ENCODE data around the gene NUBP2. TPM values are rescaled to one million over a fixed set of nuclear protein-coding genes. Genes with fewer than 3 reads are reported as not detected.

The NUBP2 gene
- total and polyA plus RNA-seq, 7 experiments from 2014 or later: 39.3 to 98.9 (median 57.4) TPM

DNA sequence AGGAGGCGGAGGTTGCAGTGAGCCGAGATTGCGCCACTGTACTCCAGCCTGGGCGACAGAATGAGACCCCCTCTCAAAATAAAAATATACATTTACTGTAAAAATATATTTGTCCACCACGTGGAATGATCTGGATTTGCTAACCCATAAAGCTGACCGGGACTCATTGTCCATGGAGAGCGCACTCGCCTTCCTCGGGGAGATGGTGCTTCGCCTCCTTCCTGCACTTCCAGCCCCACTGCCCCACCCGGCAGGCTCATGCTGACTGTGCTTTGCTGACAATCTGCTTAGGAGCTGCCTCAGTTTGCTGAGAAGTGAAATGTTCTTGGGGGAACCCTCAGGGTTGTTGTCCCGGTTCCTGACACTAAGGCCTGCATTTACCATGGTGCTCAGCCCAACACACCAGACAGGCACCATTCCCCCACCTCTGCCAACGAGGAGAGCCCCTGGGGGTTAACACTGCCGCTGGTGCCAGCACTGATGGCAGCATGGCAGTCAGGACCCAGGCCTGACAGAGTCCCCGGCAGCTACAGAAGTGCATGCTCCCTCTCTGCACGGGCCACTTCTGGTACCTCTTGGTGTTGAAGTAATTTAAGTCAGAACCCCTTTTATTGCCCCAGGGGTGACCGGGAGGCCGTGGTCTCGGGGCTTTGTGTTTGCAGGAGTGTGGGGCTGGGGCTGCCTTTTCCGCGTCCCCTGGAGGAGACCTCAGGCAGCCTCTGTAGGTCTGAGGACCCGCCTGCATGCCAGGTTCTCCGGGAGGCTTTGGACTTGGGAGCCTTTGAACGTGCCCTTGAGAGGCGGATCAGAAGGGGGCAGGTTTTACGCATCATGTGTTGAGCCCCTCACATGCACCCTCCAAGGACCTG is 2.5 kb downstream of the NUBP2 start:
- H3K36me3 Mint-ChIP-seq: peaks cover 0 to 5% (median 4%) of the 10 kb centered on the region in 5 donors
- peaks cover 13 to 28% of the 10 kb centered on the region in 2 donors for H3K4me1 ChIP-seq (ENCODE audit: control insufficient read depth in 2 of 2, insufficient read depth in 2 of 2, low read length in 2 of 2)
- DNase-seq (no peak), ATAC-seq (no peak)
- H3K27me3 Mint-ChIP-seq: peaks cover 0 to 2% (median 0%) of the 10 kb centered on the region in 5 donors
- H3K4me3 Mint-ChIP-seq: peak overlapping the region in 9 of 10 donors; percentile 31 to 77 (median 73)
- no peaks in the 10 kb centered on the region for H3K9me3 ChIP-seq (ENCODE audit: control insufficient read depth in 2 of 3, low read length in 3 of 3)
- peak overlapping the region in 5 of 9 donors; percentile 18 to 68 (median 55) for H3K27ac Mint-ChIP-seq
- intact Hi-C loops (cut with micrococcal nuclease): loop anchor here (10.0 kb wide), 4 partner anchors 360 to 1200 kb away; partner anchors contain the start of genes TRAF7 (in 2 of the 2), UBE2I (in 1 of the 2) and UQCC4 (in 1 of the 2)
- no peaks in the 10 kb centered on the region for H3K27me3 ChIP-seq (ENCODE audit: control insufficient read depth in 2 of 2, insufficient read depth in 2 of 2, low read length in 2 of 2)
- H3K4me3 ChIP-seq (ENCODE audit: low read length): no peak overlapping the region
- no peak overlapping the region for H3K27ac ChIP-seq (ENCODE audit: low read depth, low read length)
- peaks cover 0 to 53% (median 4%) of the 10 kb centered on the region in 3 experiments for H3K36me3 ChIP-seq (ENCODE audit: control insufficient read depth in 2 of 3, insufficient read depth in 3 of 3, low read length in 3 of 3)
- CTCF ChIA-PET: no interaction called here
- POLR2A ChIA-PET: interaction anchor here (0.6 to 1.3 kb wide), 3 partner anchors 11 to 370 kb away, joined by 3 to 5 read pairs (median 4); no protein-coding TSS in a partner anchor
- peaks cover 5 to 45% (median 21%) of the 10 kb centered on the region in 7 donors for H3K4me1 Mint-ChIP-seq
- no peaks in the 10 kb centered on the region for H3K9me3 Mint-ChIP-seq

DNA sequence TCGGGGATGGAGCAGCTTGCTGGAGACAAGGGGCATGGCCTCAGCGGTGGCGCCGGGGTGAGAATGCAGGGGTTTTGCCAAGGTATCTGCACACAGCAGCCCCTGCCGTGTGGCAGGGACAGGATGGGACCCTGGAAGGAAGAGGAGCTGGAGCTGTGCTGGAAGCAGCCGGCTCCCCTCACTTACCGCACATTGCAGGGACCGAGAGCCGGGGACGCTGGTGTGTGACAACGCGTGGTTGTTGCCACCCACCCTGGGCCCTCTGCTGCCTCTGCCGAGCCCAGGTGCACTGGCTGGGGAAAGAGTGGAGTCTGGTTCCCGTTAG is 3.0 kb downstream of the NUBP2 start:
- CTCF ChIA-PET: no interaction called here
- intact Hi-C loops (cut with micrococcal nuclease): loop anchor here (10.0 kb wide), 4 partner anchors 361 to 1201 kb away; partner anchors contain the start of genes TRAF7 (in 2 of the 2), UBE2I (in 1 of the 2) and UQCC4 (in 1 of the 2)
- Mint-ChIP-seq H3K9me3 (no peaks in the 10 kb centered on the region), H3K27me3 (peaks cover 0 to 2% (median 0%) of the 10 kb centered on the region in 5 donors), H3K4me3 (peak overlapping the region in 1 of 10 donors; percentile 65), H3K27ac (peak overlapping the region in 1 of 9 donors; percentile 30), H3K36me3 (peaks cover 0 to 5% (median 4%) of the 10 kb centered on the region in 5 donors), H3K4me1 (peaks cover 5 to 45% (median 21%) of the 10 kb centered on the region in 7 donors)
- Histone ChIP-seq H3K4me3 (ENCODE audit: low read length) (no peak overlapping the region), H3K4me1 (ENCODE audit: control insufficient read depth in 2 of 2, insufficient read depth in 2 of 2, low read length in 2 of 2) (peaks cover 13 to 26% of the 10 kb centered on the region in 2 donors), H3K27ac (ENCODE audit: low read depth, low read length) (no peak overlapping the region), H3K9me3 (ENCODE audit: control insufficient read depth in 2 of 3, low read length in 3 of 3) (no peaks in the 10 kb centered on the region), H3K36me3 (ENCODE audit: control insufficient read depth in 2 of 3, insufficient read depth in 3 of 3, low read length in 3 of 3) (peaks cover 0 to 59% (median 4%) of the 10 kb centered on the region in 3 experiments), H3K27me3 (ENCODE audit: control insufficient read depth in 2 of 2, insufficient read depth in 2 of 2, low read length in 2 of 2) (no peaks in the 10 kb centered on the region)
- POLR2A ChIA-PET: no interaction called here
- ATAC-seq (no peak), DNase-seq (no peak)

DNA sequence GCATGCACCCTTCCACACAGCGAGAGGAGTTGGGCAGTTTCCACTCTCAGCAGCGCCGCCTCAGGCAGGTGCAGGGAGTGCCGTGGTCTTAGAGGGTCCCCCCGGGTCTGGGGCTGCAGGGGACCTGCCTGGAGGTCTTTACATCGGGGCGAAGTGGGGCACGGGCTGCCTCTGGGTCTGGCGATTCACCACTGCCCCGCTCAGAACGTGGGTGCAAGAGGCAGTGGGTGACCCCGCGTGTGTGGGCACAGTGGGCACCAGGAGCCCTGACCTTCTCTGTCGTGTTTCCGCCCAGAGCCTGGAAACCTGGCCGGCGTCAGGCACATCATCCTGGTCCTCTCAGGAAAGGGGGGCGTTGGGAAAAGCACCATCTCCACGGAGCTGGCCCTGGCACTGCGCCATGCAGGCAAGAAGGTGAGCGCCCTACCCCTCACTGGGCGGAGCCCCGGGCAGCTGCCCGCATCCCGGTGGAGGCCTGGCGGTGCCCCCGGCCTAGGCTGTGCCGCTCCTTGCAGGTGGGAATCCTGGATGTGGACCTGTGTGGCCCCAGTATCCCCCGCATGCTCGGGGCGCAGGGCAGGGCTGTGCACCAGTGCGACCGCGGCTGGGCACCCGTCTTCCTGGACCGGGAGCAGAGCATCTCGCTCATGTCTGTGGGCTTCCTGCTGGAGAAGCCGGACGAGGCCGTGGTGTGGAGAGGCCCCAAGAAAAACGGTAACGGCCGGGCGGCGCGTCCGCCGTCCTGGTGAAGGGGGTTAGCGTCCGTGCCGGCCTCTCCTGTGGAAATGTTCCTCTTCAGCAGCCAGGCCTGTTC is 3.7 kb downstream of the NUBP2 start:
- Histone ChIP-seq H3K27me3 (ENCODE audit: control insufficient read depth in 2 of 2, insufficient read depth in 2 of 2, low read length in 2 of 2) (no peaks in the 10 kb centered on the region), H3K9me3 (ENCODE audit: control insufficient read depth in 2 of 3, low read length in 3 of 3) (no peaks in the 10 kb centered on the region), H3K4me3 (ENCODE audit: low read length) (no peak overlapping the region), H3K36me3 (ENCODE audit: control insufficient read depth in 2 of 3, insufficient read depth in 3 of 3, low read length in 3 of 3) (peaks cover 0 to 65% (median 4%) of the 10 kb centered on the region in 3 experiments), H3K4me1 (ENCODE audit: control insufficient read depth in 2 of 2, insufficient read depth in 2 of 2, low read length in 2 of 2) (peaks cover 7 to 20% of the 10 kb centered on the region in 2 donors), H3K27ac (ENCODE audit: low read depth, low read length) (no peak overlapping the region)
- Mint-ChIP-seq H3K4me3 (peak overlapping the region in 1 of 10 donors; percentile 17), H3K9me3 (no peaks in the 10 kb centered on the region), H3K4me1 (peaks cover 5 to 39% (median 17%) of the 10 kb centered on the region in 7 donors), H3K27ac (peak overlapping the region in 2 of 9 donors; percentile 30 to 31), H3K27me3 (peaks cover 0 to 2% (median 0%) of the 10 kb centered on the region in 5 donors), H3K36me3 (peaks cover 0 to 5% (median 4%) of the 10 kb centered on the region in 5 donors)
- intact Hi-C loops (cut with micrococcal nuclease): loop anchor here (10.0 kb wide), 4 partner anchors 362 to 1202 kb away; partner anchors contain the start of genes TRAF7 (in 2 of the 2), UBE2I (in 1 of the 2) and UQCC4 (in 1 of the 2)
- ChIA-PET POLR2A (no interaction called here), CTCF (no interaction called here)
- ATAC-seq: no peak
- peak in 1 of 9 donors; percentile 7 for DNase-seq

DNA sequence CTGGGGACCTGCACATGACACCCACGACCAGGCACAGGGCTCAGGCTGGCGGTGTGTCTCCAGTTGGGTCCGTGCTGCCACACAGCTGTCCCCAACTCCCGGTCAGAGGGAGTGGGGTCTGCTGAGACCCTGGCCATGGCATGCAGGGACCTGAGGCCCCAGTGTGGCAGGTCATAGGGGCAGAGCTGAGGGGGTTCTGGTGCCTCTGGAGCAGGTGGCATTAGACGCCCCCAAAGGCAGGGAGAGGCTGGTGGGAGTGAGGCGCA is 4.2 kb downstream of the NUBP2 start:
- DNase-seq: peak in 1 of 9 donors; percentile 5
- Mint-ChIP-seq H3K36me3 (peaks cover 0 to 5% (median 4%) of the 10 kb centered on the region in 5 donors), H3K4me1 (peaks cover 5 to 34% (median 12%) of the 10 kb centered on the region in 7 donors), H3K9me3 (no peaks in the 10 kb centered on the region), H3K4me3 (peak overlapping the region in 1 of 10 donors; percentile 17), H3K27me3 (peaks cover 0 to 2% (median 0%) of the 10 kb centered on the region in 5 donors), H3K27ac (peak overlapping the region in 1 of 9 donors; percentile 43)
- Histone ChIP-seq H3K27ac (ENCODE audit: low read depth, low read length) (no peak overlapping the region), H3K27me3 (ENCODE audit: control insufficient read depth in 2 of 2, insufficient read depth in 2 of 2, low read length in 2 of 2) (no peaks in the 10 kb centered on the region), H3K36me3 (ENCODE audit: control insufficient read depth in 2 of 3, insufficient read depth in 3 of 3, low read length in 3 of 3) (peaks cover 0 to 71% (median 4%) of the 10 kb centered on the region in 3 experiments), H3K4me3 (ENCODE audit: low read length) (no peak overlapping the region), H3K9me3 (ENCODE audit: control insufficient read depth in 2 of 3, low read length in 3 of 3) (no peaks in the 10 kb centered on the region), H3K4me1 (ENCODE audit: control insufficient read depth in 2 of 2, insufficient read depth in 2 of 2, low read length in 2 of 2) (peaks cover 5 to 20% of the 10 kb centered on the region in 2 donors)
- no peak for ATAC-seq
- CTCF ChIA-PET: no interaction called here
- POLR2A ChIA-PET: no interaction called here
- intact Hi-C loops (cut with micrococcal nuclease): loop anchor here (10.0 kb wide), 4 partner anchors 362 to 1202 kb away; partner anchors contain the start of genes TRAF7 (in 2 of the 2), UBE2I (in 1 of the 2) and UQCC4 (in 1 of the 2)

DNA sequence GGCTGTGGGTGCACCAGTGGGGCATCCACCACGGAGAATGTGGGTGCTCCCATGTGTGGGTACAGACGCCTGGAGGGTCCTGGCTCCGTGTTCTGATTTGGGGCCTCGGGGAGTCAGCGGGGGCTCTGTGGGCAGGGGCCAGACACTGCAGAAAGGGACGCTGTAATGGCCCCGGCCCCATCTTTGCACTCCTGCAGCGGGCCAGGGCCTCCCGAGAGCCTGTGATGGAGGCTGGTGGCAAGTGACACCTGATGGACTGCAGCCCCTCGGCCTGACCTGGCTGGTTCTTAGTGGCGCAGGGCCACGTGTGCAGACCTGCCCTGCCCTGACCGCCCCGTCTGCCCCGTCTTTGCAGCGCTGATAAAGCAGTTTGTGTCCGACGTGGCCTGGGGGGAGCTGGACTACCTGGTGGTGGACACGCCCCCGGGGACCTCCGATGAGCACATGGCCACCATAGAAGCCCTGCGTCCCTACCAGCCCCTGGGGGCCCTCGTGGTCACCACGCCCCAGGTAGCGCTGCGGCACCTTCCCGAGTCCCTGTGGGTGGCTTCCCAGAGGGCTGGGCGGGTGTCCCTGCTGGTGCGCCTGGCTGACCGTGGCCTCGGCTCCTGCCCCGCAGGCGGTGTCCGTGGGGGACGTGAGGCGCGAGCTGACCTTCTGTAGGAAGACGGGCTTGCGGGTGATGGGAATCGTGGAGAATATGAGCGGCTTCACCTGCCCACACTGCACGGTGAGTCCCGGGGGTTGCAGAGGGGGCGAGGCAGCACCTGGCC is 4.7 kb downstream of the NUBP2 start:
- H3K9me3 ChIP-seq (ENCODE audit: control insufficient read depth in 2 of 3, low read length in 3 of 3): no peaks in the 10 kb centered on the region
- Mint-ChIP-seq H3K27me3 (peaks cover 0 to 2% (median 0%) of the 10 kb centered on the region in 5 donors), H3K4me1 (peaks cover 5 to 33% (median 12%) of the 10 kb centered on the region in 7 donors), H3K4me3 (no peak overlapping the region), H3K36me3 (peaks cover 0 to 5% (median 4%) of the 10 kb centered on the region in 5 donors), H3K9me3 (no peaks in the 10 kb centered on the region), H3K27ac (peak overlapping the region in 1 of 9 donors; percentile 43)
- H3K27me3 ChIP-seq (ENCODE audit: control insufficient read depth in 2 of 2, insufficient read depth in 2 of 2, low read length in 2 of 2): no peaks in the 10 kb centered on the region
- no peak overlapping the region for H3K4me3 ChIP-seq (ENCODE audit: low read length)
- intact Hi-C loops (cut with micrococcal nuclease): loop anchor here (10.0 kb wide), 4 partner anchors 363 to 1203 kb away; partner anchors contain the start of genes TRAF7 (in 2 of the 2), UBE2I (in 1 of the 2) and UQCC4 (in 1 of the 2)
- DNase-seq (peak in 1 of 9 donors; percentile 4), ATAC-seq (no peak)
- ChIA-PET POLR2A (no interaction called here), CTCF (no interaction called here)
- H3K36me3 ChIP-seq (ENCODE audit: control insufficient read depth in 2 of 3, insufficient read depth in 3 of 3, low read length in 3 of 3): peaks cover 0 to 74% (median 4%) of the 10 kb centered on the region in 3 experiments
- no peak overlapping the region for H3K27ac ChIP-seq (ENCODE audit: low read depth, low read length)
- H3K4me1 ChIP-seq (ENCODE audit: control insufficient read depth in 2 of 2, insufficient read depth in 2 of 2, low read length in 2 of 2): peaks cover 5 to 20% of the 10 kb centered on the region in 2 donors
